ENCODE results near the gene CATSPER3. TPM values are rescaled to one million over a fixed set of nuclear protein-coding genes. Genes with fewer than 3 reads are reported as not detected.

The CATSPER3 gene
- total RNA-seq, 1 experiment from 2014 or later: 1.9 TPM

DNA sequence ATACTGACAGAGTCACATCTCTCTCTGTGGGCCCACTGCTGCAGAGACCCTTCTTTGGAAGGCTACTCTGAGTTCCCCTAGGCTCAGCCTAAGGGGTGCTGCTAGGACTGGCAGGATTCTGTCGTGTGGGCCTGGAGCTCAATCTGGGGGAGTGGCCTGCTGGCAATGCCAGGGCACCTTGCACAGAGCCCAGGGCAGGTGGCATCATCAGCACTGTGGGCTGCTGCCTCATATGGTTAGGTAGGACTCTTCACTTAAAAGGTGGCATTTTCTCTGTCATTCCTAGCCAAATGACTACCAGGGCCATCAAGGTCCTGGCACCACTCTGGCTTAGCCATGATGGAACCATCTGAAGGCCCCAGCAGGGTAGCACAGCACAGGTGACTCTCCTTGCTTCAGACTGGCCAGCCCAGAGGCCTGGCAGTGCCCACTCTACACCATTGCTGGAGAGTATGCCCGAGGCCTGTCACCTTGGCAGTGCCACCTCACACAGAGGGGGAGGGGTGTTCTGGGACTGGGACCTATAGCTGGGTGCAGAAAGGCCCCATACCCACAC is 44.4 kb downstream of the CATSPER3 start:
- no peak for DNase-seq (ENCODE audit: unreplicated experiment)
- TF ChIP-seq, protein P1, sequence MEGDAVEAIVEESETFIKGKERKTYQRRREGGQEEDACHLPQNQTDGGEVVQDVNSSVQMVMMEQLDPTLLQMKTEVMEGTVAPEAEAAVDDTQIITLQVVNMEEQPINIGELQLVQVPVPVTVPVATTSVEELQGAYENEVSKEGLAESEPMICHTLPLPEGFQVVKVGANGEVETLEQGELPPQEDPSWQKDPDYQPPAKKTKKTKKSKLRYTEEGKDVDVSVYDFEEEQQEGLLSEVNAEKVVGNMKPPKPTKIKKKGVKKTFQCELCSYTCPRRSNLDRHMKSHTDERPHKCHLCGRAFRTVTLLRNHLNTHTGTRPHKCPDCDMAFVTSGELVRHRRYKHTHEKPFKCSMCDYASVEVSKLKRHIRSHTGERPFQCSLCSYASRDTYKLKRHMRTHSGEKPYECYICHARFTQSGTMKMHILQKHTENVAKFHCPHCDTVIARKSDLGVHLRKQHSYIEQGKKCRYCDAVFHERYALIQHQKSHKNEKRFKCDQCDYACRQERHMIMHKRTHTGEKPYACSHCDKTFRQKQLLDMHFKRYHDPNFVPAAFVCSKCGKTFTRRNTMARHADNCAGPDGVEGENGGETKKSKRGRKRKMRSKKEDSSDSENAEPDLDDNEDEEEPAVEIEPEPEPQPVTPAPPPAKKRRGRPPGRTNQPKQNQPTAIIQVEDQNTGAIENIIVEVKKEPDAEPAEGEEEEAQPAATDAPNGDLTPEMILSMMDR (IDR thresholded peaks at IDR 0.05; ENCODE audit: unreplicated experiment): no peak
- no peaks in the 10 kb centered on the region for H3K27me3 Mint-ChIP-seq (ENCODE audit: insufficient read depth, unreplicated experiment)
- intact Hi-C loops (cut with micrococcal nuclease): loop anchor here (5.0 kb wide), 1 partner anchor 320 kb away; no protein-coding TSS in a partner anchor
- CTCF ChIA-PET: interaction anchor here (0.5 to 2.4 kb wide), 4 partner anchors 175 to 435 kb away, joined by 3 to 11 read pairs (median 8); no protein-coding TSS in a partner anchor
- no peaks in the 10 kb centered on the region for H3K4me1 Mint-ChIP-seq (ENCODE audit: insufficient read depth, unreplicated experiment)
- H3K27ac Mint-ChIP-seq (ENCODE audit: low read depth, unreplicated experiment): no peak overlapping the region
- H3K36me3 Mint-ChIP-seq (ENCODE audit: insufficient read depth, unreplicated experiment): peaks cover 5% of the 10 kb centered on the region
- BruUV-seq (replicated peaks): no TSS peak
- H3K4me3 Mint-ChIP-seq (ENCODE audit: unreplicated experiment): no peak overlapping the region
- no peaks in the 10 kb centered on the region for H3K9me3 Mint-ChIP-seq (ENCODE audit: unreplicated experiment)
- POLR2A ChIA-PET: interaction anchor here (1.7 kb wide), 1 partner anchor 13 kb away, joined by 5 read pairs; no protein-coding TSS in a partner anchor

DNA sequence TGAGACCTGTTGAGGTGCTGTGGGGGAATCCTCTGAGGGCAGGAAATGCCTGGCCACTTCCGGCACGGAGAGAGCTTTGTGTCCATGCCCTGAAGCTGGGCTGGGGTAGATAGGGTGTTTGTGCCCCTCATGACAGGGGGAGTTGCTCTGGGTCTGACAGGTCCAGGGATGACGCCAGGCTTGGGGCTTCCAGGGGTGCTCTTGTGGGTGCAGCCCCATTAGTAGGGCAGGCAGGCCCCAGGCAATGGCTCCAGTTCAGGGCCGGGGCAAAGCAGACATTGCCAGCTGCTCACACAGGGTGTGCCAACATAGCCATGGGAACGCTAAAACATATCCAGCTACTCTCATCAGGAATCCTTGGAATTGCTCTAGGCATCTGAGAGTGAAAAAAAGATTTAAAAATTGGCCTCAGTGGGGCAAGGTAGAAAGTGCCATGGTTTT is 45.3 kb downstream of the CATSPER3 start:
- no peaks in the 10 kb centered on the region for H3K9me3 Mint-ChIP-seq (ENCODE audit: unreplicated experiment)
- no peak for DNase-seq (ENCODE audit: unreplicated experiment)
- intact Hi-C loops (cut with micrococcal nuclease): loop anchor here (5.0 kb wide), 1 partner anchor 319 kb away; no protein-coding TSS in a partner anchor
- TF ChIP-seq, protein P1 (IDR thresholded peaks at IDR 0.05; ENCODE audit: unreplicated experiment): no peak
- H3K4me1 Mint-ChIP-seq (ENCODE audit: insufficient read depth, unreplicated experiment): no peaks in the 10 kb centered on the region
- POLR2A ChIA-PET: interaction anchor here (0.6 kb wide), 1 partner anchor 82 kb away, joined by 3 read pairs; no protein-coding TSS in a partner anchor
- H3K27ac Mint-ChIP-seq (ENCODE audit: low read depth, unreplicated experiment): no peak overlapping the region
- H3K36me3 Mint-ChIP-seq (ENCODE audit: insufficient read depth, unreplicated experiment): peaks cover 5% of the 10 kb centered on the region
- BruUV-seq (replicated peaks): no TSS peak
- CTCF ChIA-PET: interaction anchor here (0.6 to 1.5 kb wide), 2 partner anchors 174 to 958 kb away, joined by 3 to 6 read pairs; no protein-coding TSS in a partner anchor
- no peak overlapping the region for H3K4me3 Mint-ChIP-seq (ENCODE audit: unreplicated experiment)
- H3K27me3 Mint-ChIP-seq (ENCODE audit: insufficient read depth, unreplicated experiment): no peaks in the 10 kb centered on the region

DNA sequence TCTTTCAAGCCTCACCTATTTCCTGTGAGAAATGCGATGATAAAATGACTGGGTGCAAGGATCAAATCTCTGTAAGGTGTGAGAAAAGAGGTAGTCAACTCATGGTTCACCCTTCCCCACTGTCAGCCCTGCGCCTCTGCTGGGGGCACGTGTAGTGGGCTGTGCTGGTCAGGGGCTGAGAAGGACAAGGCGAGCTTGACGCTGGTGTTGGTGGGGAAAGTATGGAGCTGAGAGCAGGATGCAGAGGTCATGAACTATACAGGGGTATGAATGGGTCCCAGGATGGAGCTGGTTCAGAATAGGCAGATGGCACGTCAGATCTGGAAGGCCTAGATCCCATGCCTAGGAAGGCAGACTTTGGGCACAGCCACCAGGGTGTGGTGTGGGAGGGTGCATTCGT is 45.7 kb downstream of the CATSPER3 start:
- H3K4me3 Mint-ChIP-seq (ENCODE audit: unreplicated experiment): no peak overlapping the region
- no peaks in the 10 kb centered on the region for H3K9me3 Mint-ChIP-seq (ENCODE audit: unreplicated experiment)
- H3K27ac Mint-ChIP-seq (ENCODE audit: low read depth, unreplicated experiment): no peak overlapping the region
- H3K36me3 Mint-ChIP-seq (ENCODE audit: insufficient read depth, unreplicated experiment): peaks cover 5% of the 10 kb centered on the region
- no peaks in the 10 kb centered on the region for H3K4me1 Mint-ChIP-seq (ENCODE audit: insufficient read depth, unreplicated experiment)
- H3K27me3 Mint-ChIP-seq (ENCODE audit: insufficient read depth, unreplicated experiment): no peaks in the 10 kb centered on the region
- ChIA-PET POLR2A (no interaction called here), CTCF (interaction anchor here (0.6 to 0.7 kb wide), 2 partner anchors 178 to 958 kb away, joined by 3 read pairs; no protein-coding TSS in a partner anchor)
- TF ChIP-seq, protein P1 (IDR thresholded peaks at IDR 0.05; ENCODE audit: unreplicated experiment): no peak
- intact Hi-C loops (cut with micrococcal nuclease): loop anchor here (5.0 kb wide), 1 partner anchor 319 kb away; no protein-coding TSS in a partner anchor
- no TSS peak for BruUV-seq (replicated peaks)
- DNase-seq (ENCODE audit: unreplicated experiment): no peak

DNA sequence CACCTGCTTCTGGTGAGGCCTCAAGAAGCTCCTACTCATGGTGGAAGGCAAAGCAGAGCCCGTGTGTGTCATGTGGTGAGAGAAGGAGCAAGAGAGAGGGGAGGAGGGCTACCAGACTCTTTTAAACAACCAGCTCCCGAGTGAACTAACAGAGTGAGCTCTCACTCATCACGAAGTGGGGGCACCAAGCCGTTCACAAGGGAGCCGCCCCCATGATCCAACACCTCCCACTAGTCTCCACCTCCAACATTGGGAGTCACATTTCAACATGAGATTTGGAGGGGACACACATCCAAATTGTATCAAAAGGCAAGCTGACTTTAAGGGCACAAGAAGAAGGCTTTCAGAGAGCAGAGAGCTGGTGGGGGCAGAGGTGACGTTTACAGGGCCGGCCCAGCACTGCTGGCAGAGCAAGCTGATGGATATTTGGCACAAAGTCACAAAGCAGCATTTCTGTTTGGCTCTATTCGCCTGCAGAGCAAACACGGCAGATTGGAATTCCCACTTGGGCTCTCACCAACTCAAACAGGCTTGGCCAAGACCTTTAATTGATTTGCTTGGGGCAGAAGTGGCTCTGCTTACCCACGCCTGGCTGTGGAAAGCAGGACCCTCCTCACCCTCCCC is 46.4 kb downstream of the CATSPER3 start:
- intact Hi-C loops (cut with micrococcal nuclease): loop anchor here (5.0 kb wide), 1 partner anchor 318 kb away; no protein-coding TSS in a partner anchor
- H3K27me3 Mint-ChIP-seq (ENCODE audit: insufficient read depth, unreplicated experiment): no peaks in the 10 kb centered on the region
- peaks cover 5% of the 10 kb centered on the region for H3K36me3 Mint-ChIP-seq (ENCODE audit: insufficient read depth, unreplicated experiment)
- CTCF ChIA-PET: interaction anchor here (0.7 kb wide), 1 partner anchor 177 kb away, joined by 3 read pairs; no protein-coding TSS in a partner anchor
- H3K4me1 Mint-ChIP-seq (ENCODE audit: insufficient read depth, unreplicated experiment): no peaks in the 10 kb centered on the region
- TF ChIP-seq, protein P1 (IDR thresholded peaks at IDR 0.05; ENCODE audit: unreplicated experiment): no peak
- DNase-seq (ENCODE audit: unreplicated experiment): no peak
- no peaks in the 10 kb centered on the region for H3K9me3 Mint-ChIP-seq (ENCODE audit: unreplicated experiment)
- H3K4me3 Mint-ChIP-seq (ENCODE audit: unreplicated experiment): no peak overlapping the region
- POLR2A ChIA-PET: no interaction called here
- no TSS peak for BruUV-seq (replicated peaks)
- no peak overlapping the region for H3K27ac Mint-ChIP-seq (ENCODE audit: low read depth, unreplicated experiment)
